ENCODE results near the gene SUFU.
"Not testable (repeated sequence)": the region's sequence is repeated elsewhere in the genome, so short reads cannot be mapped to it uniquely, and the experiment has no call there.

SUFU gene

GRCh38 chr10:102503264-102504178 is at the start of gene SUFU:
TSS of gene SUFU (plus strand) at chr10:102503972. CDS start at chr10:102504153, 181 bp downstream.
- DNase-seq: peak; percentile 99
- in situ Hi-C loops (cut with HindIII; ENCODE audit: low pct_ligation_motif_present, low pct_unique_long_range_greater_than_20kb, low sequenced_read_pairs): loop anchor here (10.0 kb wide), 1 partner anchor 91 kb away; no protein-coding TSS in a partner anchor

- in situ Hi-C loops (cut with HindIII; ENCODE audit: low pct_ligation_motif_present, low pct_unique_long_range_greater_than_20kb, low sequenced_read_pairs); DNase-seq: not testable (repeated sequence)
Observed at GRCh38 chr10:102454662-102455487, 48.9 kb upstream of the SUFU start.

GRCh38 chr10:102455893-102456471 is 47.8 kb upstream of the SUFU start:
- in situ Hi-C loops (cut with HindIII; ENCODE audit: low pct_ligation_motif_present, low pct_unique_long_range_greater_than_20kb, low sequenced_read_pairs): no loop called here
- peak; percentile 83 for DNase-seq

GRCh38 chr10:102457591-102458150 is 46.1 kb upstream of the SUFU start:
- in situ Hi-C loops (cut with HindIII; ENCODE audit: low pct_ligation_motif_present, low pct_unique_long_range_greater_than_20kb, low sequenced_read_pairs): no loop called here
- DNase-seq: no peak

- in situ Hi-C loops (cut with HindIII; ENCODE audit: low pct_ligation_motif_present, low pct_unique_long_range_greater_than_20kb, low sequenced_read_pairs): no loop called here
- no peak for DNase-seq
Observed at GRCh38 chr10:102458656-102459055, 45.1 kb upstream of the SUFU start.

GRCh38 chr10:102460836-102461186 is 43.0 kb upstream of the SUFU start:
- no peak for DNase-seq
- in situ Hi-C loops (cut with HindIII; ENCODE audit: low pct_ligation_motif_present, low pct_unique_long_range_greater_than_20kb, low sequenced_read_pairs): no loop called here

- DNase-seq: peak; percentile 95
- in situ Hi-C loops (cut with HindIII; ENCODE audit: low pct_ligation_motif_present, low pct_unique_long_range_greater_than_20kb, low sequenced_read_pairs): no loop called here
Observed at GRCh38 chr10:102461187-102462054, 42.4 kb upstream of the SUFU start.

- in situ Hi-C loops (cut with HindIII; ENCODE audit: low pct_ligation_motif_present, low pct_unique_long_range_greater_than_20kb, low sequenced_read_pairs): no loop called here
- DNase-seq: no peak
Observed at GRCh38 chr10:102462512-102463054, 41.2 kb upstream of the SUFU start.

- in situ Hi-C loops (cut with HindIII; ENCODE audit: low pct_ligation_motif_present, low pct_unique_long_range_greater_than_20kb, low sequenced_read_pairs): no loop called here
- no peak for DNase-seq
Observed at GRCh38 chr10:102463983-102464382, 39.8 kb upstream of the SUFU start.

- in situ Hi-C loops (cut with HindIII; ENCODE audit: low pct_ligation_motif_present, low pct_unique_long_range_greater_than_20kb, low sequenced_read_pairs): no loop called here
- DNase-seq: no peak
Observed at GRCh38 chr10:102465466-102465865, 38.3 kb upstream of the SUFU start.

GRCh38 chr10:102467318-102467717 is 36.5 kb upstream of the SUFU start:
- in situ Hi-C loops (cut with HindIII; ENCODE audit: low pct_ligation_motif_present, low pct_unique_long_range_greater_than_20kb, low sequenced_read_pairs): no loop called here
- DNase-seq: no peak

GRCh38 chr10:102467971-102468438 is 35.8 kb upstream of the SUFU start:
- in situ Hi-C loops (cut with HindIII; ENCODE audit: low pct_ligation_motif_present, low pct_unique_long_range_greater_than_20kb, low sequenced_read_pairs): no loop called here
- no peak for DNase-seq

GRCh38 chr10:102468683-102469082 is 35.1 kb upstream of the SUFU start:
- DNase-seq: no peak

GRCh38 chr10:102470579-102471546 is 32.9 kb upstream of the SUFU start:
- in situ Hi-C loops (cut with HindIII; ENCODE audit: low pct_ligation_motif_present, low pct_unique_long_range_greater_than_20kb, low sequenced_read_pairs): no loop called here

More at GRCh38 chr10:102468683-102469082, 35.1 kb upstream of the SUFU start:
- in situ Hi-C loops (cut with HindIII; ENCODE audit: low pct_ligation_motif_present, low pct_unique_long_range_greater_than_20kb, low sequenced_read_pairs): no loop called here

GRCh38 chr10:102473445-102474331 is 30.1 kb upstream of the SUFU start:
- in situ Hi-C loops (cut with HindIII; ENCODE audit: low pct_ligation_motif_present, low pct_unique_long_range_greater_than_20kb, low sequenced_read_pairs): no loop called here
- no peak for DNase-seq

More at GRCh38 chr10:102470579-102471546, 32.9 kb upstream of the SUFU start:
- no peak for DNase-seq

All from ACHN (cell line).